ENCODE data around the gene COG6. TPM values are rescaled to one million over a fixed set of nuclear protein-coding genes. Genes with fewer than 3 reads are reported as not detected.

Gene COG6
- total RNA-seq, 1 donor from 2014 or later = 21.8 TPM

DNA sequence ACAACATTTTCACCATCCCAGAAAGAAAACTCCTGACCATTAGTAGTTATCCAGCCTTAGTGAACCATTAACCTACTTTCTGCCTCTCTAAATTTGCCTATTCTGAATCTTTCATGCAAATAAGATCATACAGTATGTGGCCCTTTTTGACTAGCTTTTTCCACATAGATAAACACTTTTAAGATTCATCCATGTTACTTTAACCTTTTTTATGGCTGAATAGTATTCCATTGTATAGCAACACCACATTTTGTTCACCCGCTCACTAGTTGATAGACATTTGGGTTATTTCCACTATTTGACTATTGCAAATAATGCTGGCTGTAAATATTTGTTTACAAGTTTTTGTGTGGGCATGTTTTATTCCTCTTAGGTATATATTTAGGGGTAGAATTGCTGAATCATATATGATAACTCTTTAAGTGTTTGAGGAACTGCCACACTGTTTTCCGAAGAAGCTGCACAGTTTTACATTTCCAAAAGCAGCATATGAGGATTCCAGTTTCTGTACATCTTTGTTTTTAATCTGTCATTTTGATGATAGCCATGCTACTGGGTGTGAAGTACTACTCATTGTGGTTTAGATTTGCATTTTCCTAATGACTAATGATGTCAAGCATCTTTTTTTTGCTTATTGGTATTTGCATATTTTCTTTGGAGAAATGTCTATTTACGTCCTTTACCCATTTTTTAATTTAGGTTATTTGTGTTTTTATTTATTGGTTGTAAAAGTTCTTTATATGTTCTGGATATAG lies 17.1 kb downstream of the COG6 start:
- no peak for ATAC-seq
- no peak for DNase-seq
- intact Hi-C loops (cut with micrococcal nuclease) = no loop called here

DNA sequence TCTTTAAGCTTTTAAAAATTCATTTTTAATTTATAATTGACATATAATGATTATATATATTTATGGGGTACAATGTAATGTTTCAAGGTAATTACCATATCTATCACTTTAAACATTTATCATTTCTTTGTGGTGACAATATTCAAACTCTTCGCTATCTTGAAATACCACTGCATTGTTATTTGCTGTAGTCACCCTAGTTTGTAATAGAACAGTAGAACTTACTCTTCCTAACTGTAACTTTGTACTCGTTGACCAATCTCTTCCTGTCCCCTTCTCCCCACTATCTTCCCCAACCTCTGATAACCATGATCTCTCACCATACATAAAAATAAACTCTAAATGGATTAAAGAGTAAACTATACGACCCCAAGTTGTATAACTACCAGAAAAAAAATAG lies 20.4 kb downstream of the COG6 start:
- intact Hi-C loops (cut with micrococcal nuclease) = no loop called here
- ATAC-seq (peak; percentile 25), DNase-seq (no peak)

DNA sequence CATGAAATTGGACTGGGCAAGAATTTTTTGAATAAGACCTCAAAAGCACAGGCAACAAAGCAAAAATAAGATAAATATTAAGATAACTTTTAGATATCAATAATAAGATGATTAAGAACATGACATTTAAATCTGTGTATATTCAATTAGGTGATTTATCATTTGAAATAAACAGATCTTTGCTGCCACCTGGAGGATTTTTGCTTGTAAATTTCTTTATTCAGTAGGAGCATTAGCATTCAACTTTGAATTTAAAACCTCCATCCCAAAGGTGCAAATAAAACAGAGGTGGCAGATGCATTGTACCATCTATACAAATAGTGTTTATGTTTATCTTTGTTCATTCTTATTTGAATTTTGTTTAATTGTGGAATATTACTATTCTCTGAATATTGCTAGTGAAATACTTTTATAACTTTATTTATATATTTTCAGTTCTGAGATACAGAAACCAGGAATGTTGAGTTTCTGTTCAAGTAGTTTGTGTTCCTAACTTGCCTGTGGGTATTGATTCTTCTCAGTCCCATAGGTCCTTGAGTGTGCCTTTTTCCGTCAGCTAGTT lies 20.9 kb downstream of the COG6 start:
- DNase-seq (no peak), ATAC-seq (peak; percentile 30)
- intact Hi-C loops (cut with micrococcal nuclease) = no loop called here

DNA sequence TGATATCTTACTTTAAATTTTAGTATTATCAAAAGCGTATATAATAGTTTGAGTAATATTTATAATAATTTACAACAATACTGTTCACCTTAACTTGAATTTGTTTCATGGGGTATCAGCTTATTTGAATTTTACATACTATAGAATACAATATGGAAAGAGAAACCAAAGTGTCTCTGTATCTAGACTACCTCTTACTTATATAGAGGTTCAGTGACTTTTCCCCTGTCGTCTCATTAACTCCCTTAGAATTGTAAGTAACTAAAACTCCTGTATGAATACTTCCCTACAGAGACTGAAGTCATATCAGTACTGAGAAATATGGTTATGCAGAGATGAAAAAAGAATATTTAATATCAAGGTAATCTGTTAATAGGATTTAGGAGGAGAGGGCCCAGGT lies 26.8 kb downstream of the COG6 start:
- intact Hi-C loops (cut with micrococcal nuclease) = no loop called here
- no peak for ATAC-seq
- no peak for DNase-seq

DNA sequence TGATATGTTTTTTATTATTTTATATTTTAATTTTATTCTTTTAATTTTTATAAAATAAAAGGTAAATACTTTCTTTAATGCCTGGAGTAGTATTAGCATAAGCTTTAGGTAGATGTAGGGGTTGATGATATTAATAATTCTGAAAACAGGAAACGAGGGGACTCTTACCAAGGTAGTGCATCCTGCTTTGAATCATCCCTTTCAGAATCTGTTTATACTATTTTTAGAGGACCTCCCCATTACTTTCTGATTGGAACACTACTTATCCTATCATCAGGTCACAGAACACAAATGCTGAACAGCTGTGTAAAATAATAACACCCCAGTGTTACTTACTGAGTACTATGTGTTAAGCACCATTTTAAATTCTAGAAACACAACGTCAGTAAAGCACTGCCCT lies 27.3 kb downstream of the COG6 start:
- DNase-seq (no peak), ATAC-seq (no peak)
- intact Hi-C loops (cut with micrococcal nuclease) = no loop called here

DNA sequence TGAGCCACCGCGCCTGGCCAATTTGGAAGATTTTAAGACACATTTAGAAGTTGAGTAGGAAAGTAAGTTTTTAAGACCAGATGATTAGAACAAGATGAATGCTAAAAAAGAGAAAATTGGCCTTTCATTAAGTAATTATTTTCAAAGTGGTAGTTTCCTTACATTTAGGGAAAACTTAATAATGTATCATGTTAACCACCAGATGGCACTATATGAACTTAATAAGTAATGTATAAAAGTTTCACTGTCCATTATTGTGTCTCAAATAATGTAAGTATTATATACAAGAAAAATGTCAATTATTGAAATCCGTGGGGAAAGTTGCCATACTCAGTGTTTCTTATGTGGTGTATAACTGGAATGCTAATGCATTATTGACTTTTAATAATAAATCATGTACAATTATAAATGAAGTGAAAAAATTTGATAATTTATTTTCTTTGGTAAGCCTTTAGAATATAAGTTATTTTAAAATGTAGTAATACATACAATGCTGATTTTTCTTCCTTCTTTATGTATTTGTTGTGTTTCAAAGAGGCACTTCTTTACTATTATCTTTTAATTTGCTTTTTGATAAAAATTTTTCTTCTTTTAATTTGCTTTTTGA lies 29.2 kb downstream of the COG6 start:
- DNase-seq (no peak), ATAC-seq (no peak)
- intact Hi-C loops (cut with micrococcal nuclease) = no loop called here

DNA sequence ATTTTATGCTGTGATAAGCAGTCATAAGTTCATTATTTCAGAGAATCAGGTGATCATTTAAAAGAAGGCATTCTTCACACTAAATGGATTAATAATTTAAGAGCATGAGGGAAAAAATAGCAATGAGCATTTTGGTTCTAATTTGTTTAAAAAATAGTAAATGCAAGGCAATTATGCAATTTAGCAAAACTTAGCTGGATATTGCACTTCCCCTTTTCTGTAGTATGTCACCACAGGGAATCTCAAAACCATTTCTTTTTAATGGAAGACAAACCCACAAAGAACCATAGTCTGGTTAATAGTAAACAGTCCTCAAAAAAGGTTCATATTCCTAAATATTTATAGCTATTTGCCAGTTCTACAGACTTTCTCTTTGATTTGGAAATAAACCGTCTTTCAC lies 30.2 kb downstream of the COG6 start:
- ATAC-seq = no peak
- intact Hi-C loops (cut with micrococcal nuclease) = no loop called here
- no peak for DNase-seq

DNA sequence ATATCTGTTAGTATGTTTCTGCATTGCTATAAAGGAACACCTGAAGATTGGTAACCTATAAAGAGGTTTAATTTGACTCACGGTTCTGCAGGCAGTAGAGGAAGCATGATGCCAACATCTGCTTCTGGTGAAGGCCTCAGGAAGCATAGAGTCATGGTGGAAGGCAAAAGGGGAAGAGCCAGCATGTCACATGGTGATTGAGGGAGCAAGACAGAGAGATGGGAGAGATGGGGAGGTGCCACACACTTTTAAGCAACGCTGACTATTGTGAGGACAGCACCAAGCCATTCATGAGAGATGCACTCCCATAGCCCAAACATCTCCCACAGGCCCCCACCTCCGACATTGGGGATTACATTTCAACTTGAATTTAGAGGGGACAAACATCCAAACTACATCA lies 32.8 kb downstream of the COG6 start:
- no peak for DNase-seq
- ATAC-seq = no peak
- intact Hi-C loops (cut with micrococcal nuclease) = no loop called here

DNA sequence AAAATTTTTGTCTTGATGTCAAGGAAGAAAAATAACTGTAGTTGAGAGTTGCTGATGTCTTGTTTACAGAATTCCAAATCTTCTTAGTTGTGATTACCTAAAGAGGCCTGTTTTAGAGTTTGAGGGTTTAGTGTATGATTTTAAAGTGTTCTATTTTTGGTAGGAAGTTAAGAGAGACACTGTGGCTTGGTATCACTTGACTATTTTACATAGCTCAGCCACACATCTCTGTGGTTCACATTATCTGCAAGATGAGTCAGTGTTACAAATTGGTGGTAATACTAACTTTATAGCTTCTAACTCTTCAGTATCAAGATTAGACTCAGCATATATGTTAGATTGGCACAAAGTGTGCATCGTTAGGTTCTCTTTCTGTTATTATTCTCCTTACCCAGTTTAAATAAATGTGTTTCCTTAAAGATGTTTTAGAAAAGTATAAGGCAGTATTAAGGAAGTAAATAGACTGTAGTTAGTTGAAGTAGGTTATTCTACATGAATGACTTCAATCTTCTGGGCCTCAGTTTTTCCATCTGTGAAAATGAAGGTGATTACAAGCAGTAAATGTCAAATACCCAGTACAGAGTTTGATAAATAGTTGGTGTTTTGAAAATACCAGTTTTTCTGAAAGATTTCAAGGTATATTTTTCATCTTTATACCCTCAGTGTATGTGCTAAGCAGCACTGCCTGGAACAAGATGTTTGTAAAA lies 33.4 kb downstream of the COG6 start:
- DNase-seq = no peak
- no peak for ATAC-seq
- intact Hi-C loops (cut with micrococcal nuclease) = no loop called here

DNA sequence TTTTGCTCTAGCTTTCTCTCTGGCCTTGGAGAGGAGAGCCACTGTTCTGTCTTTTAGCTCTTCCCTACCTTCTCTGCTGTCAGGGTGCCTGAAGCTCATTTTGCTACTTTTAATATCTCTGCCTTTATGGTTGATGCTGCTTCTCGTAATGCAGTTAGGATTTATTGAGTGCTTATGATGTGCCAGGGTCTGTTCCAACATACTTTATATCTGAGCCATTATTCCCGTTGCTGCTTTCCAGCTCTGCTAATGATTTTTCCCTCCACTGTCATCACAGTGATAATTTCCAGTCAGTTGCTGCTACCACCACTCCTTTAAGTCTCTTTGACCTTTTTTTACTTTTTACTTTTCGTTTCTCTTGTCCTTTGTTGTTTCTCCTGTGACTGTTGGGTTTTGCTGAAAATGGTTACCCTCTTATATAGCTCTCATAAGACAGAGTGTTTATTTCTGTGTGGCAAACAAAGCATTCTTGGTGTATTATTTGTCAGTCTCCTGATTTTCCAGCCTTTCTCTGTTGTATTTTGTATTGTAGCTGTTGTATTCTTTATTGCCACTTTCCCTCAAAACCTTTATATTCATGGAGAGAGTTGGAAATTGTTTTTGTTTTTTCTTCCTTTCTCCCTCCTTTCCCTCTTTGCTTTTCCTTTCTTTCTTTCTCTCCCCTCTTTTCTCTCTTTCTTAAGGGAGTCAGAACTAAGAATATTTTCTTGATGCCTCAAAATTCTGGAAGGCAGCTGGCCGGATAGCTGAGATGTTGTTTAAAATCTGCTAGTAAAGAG lies 37.4 kb downstream of the COG6 start:
- ATAC-seq (no peak), DNase-seq (no peak)
- intact Hi-C loops (cut with micrococcal nuclease) = no loop called here

DNA sequence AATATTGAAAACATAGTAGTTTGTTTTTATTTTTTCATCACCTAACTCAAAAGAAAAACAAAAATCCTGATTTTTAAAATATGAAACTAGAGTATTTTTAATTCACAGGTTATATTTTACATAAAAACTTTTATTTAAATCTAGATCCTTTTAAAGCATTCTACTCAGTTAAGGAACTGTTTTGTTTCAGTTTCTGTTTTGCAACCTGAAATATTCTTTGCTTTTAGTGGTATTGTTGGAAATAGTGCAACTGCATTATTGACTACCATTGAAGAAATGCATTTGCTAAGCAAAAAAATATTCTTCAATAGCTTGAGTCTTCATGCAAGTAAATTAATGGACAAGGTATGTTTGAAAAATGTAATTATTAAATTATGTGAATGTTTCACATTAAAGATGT lies 43.8 kb downstream of the COG6 start:
- ATAC-seq (no peak), DNase-seq (no peak)
- intact Hi-C loops (cut with micrococcal nuclease) = no loop called here

DNA sequence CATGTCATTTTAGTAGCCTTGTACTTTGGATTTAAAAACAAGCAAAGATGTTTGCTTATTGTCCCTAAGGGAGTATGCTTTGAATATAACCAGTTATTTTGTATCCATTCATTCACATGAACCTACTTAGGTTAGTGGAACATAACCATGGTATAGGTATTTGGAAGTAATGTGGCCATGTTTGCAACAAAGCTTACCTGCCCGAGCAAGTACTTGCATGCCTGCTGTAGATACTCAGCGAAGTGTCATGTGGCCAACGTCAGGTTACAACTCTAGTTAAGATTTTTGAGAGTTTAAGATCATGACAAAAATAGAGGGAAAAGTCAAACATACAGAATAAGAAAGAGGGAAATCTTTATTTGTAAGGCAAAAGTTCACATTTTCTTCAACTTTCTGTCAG lies 57.2 kb downstream of the COG6 start:
- intact Hi-C loops (cut with micrococcal nuclease) = no loop called here
- DNase-seq (no peak), ATAC-seq (no peak)

DNA sequence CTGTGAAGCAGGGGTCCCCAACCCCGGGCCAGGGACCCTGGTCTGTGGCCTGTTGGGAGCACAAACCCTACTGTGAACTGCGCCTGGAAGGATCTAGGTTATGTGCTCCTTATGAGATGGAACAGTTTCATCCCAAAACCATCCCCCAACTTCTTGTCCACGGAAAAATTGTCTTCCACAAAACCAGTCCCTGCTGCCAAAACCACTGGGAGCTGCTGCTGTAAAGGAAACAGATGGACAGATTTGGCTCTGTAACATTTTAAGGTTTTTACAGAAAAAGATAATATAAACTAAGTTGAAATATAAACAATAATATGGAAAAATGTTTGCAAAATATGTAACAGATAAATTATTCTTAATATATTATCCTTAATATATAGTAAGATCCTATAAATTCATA lies 73.7 kb downstream of the COG6 start:
- no peak for ATAC-seq
- no peak for DNase-seq
- intact Hi-C loops (cut with micrococcal nuclease) = no loop called here

DNA sequence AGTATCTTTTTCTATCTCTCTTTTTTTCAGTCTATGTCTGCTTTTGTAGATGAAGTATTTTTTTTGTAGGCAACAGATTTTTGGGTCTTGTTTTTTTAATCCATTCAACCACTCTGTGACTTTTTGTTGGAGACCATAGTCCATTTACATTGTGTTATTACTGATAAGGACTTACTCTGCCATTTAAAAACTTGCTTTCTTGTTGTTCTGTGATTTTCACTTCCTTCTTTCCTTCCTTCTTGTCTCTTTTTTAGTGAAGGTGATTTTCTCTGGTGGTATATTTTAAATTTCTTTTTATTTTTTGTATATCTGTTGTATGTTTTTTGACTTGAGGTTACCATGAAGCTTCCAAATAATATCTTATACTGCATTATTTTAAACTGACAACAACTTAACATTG lies 79.5 kb downstream of the COG6 start:
- DNase-seq = no peak
- intact Hi-C loops (cut with micrococcal nuclease) = no loop called here
- ATAC-seq = no peak

DNA sequence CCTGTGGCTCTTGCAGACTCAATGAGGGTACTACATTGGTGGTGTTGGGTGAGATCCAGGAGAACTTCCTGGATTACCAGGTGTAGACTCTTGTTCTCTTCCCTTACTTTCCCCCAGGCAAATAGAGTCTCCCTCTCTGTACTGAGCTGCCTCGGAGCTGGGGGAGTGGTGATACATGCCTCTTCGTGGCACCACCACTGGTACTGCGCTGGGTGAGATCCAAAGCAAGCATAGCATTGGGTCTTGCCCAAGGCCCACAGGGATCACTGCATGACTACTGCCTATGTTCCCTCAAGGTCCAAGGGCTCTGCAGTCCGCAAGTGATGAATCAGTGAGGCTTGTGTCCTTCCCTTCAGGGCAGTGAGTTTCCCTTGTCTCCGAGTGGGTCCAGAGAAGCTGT lies 81.6 kb downstream of the COG6 start:
- no peak for DNase-seq
- ATAC-seq = no peak
- intact Hi-C loops (cut with micrococcal nuclease) = no loop called here

DNA sequence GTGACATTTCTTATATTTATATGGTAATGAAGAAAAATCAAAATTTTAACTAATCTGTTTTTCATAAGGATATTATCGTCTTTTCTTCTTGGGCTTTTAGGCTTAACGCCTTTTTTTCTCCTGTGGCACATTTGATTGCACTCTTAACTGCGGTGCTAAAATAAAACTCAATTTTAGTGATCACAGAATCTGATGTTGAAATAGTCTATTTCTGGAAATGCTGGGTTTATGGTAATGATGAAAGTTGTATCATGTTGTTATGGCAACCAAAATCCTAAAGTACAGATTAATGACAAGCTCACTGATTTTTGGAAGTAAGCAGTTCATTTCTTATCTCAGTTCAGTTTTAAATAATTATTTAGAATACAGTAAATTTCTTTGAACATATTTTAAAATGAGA lies 85.3 kb downstream of the COG6 start:
- no peak for DNase-seq
- intact Hi-C loops (cut with micrococcal nuclease) = no loop called here
- ATAC-seq = no peak

DNA sequence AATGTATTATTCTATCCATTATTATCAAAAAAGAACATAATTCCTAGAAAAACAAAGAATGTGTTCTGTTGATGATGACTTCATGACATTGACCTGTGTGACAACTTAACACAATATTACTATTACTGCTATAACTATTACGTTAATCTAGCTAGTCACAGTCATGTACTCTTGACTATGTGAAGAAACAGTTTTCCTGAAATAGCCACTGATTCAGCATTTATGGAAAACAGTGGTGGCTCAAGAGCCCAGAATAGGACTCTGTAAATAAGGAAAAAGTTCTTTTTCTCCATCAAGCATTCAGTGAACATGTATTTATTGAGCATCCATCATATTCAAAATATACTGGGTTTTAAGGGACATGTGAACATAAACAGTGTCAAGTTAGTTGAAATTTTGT lies 93.5 kb downstream of the COG6 start:
- intact Hi-C loops (cut with micrococcal nuclease) = no loop called here
- DNase-seq (no peak), ATAC-seq (no peak)

DNA sequence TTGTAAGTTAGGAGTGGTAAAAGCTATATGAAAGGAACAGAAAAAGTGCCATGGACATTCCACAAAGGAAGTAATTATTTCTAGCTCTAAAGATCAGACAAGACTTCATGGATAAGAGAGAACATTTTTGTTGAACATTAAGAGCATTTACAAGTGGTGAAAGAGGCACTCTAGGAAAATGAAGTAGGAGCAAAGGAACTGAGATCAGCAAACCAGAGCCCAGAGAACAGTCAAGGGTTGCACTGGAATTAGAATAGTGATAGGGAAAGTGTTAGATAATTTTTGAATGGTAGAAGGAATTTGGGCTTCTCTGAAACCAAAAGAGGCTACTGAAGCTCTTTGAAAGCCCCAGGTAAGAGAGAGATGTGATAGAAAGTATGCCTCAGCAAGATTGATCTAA lies 94.1 kb downstream of the COG6 start:
- DNase-seq = no peak
- ATAC-seq = no peak
- intact Hi-C loops (cut with micrococcal nuclease) = no loop called here

DNA sequence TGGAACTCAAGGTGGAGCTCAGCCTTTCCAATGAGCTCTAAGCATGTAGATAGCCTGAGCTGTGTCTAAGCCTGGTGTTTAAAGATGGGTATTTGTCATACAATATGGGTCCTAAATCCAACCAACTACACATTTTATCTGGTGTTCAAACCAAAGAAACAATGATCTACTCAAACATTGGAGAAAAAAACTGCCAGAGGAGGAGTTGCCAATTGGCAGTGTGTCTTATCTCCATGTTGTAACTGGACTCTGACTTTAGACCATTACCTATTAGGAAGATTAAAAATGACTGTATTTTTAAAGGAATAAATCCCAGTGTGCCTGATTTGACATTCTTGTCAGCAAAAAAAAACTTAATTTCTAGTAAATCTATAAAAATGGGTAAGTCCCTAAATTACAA lies 96.3 kb downstream of the COG6 start:
- intact Hi-C loops (cut with micrococcal nuclease) = no loop called here
- ATAC-seq (no peak), DNase-seq (no peak)

DNA sequence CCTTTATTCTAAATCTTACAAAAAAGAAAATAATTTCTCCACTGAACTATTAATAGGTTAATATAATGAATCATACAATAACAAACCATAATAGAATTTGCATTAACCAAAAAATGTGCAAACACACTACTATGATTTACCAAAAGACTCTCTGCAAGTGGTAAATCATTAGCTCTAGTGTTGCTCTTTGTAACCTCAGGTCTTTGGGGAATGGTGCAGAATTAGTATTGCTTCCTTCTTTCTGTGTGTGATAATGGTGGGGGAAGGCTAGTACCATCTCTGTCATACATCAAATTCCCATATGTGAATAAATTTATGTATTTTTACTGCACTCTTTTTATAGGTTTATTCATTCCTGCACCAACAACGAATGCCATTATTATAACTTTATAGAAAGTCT lies 105.1 kb downstream of the COG6 start:
- no peak for DNase-seq
- ATAC-seq = no peak
- intact Hi-C loops (cut with micrococcal nuclease) = no loop called here

All from left ventricle myocardium superior (tissue), 1 donor.